HepG2 (cell line): Measurements from ENCODE around the gene RUNX2. TPM values are rescaled to one million over a fixed set of nuclear protein-coding genes. Genes with fewer than 3 reads are reported as not detected.
A peak's percentile ranks its signal among the peaks of the same experiment; 100 is the strongest.

Source experiments
- ATAC-seq: fragments of 200-7000 bp; cut with Tn5 transposase; 3 replicates; pipeline ENCODE4 v1.9.1; 2020; ENCODE audit warnings: mild to moderate bottlenecking, moderate library complexity
- Bru-seq: library from RNA; stranded (reverse); fragments of 400-500 nt; gene quantifications from one replicate; lab custom pipeline; 2021; lab: Mats Ljungman, UMichigan
- BruChase-seq, 2 experiments: library from RNA; stranded (reverse); fragments of 400-500 nt; gene quantifications; one replicate each; lab custom pipeline; 2021; lab: Mats Ljungman, UMichigan
- BruUV-seq: library from RNA; stranded (reverse); fragments of 400-500 nt; replicated peaks from 2 replicates; lab custom pipeline; 2021; lab: Mats Ljungman, UMichigan
- CTCF ChIA-PET: fragments of 300-600 bp; formaldehyde crosslinking; extraction: SDS; loops from one replicate; lab custom pipeline; 2021; ENCODE audit warnings: low total read pairs, inconsistent platforms, low intra/inter-chr PET ratio; lab: Yijun Ruan, JAX
- POLR2A ChIA-PET: fragments of 350-600 bp; sonication (Branson Sonifier 250); formaldehyde crosslinking; loops from one replicate; lab custom pipeline; 2020; ENCODE audit warnings: antibody characterized with exemption, inconsistent platforms; lab: Yijun Ruan, JAX
- DNase-seq: peaks from one replicate; pipeline ENCODE4 v3.0.0-alpha.2; 2015; ENCODE audit warnings: low spot score
- FAIRE-seq: peaks from 3 replicates; lab custom pipeline; 2011; peaks lifted over from hg19 to GRCh38; lab: Jason Lieb, UNC
- H2AFZ ChIP-seq: one replicate; pipeline ENCODE4 v1.6.1; 2011; ENCODE audit warnings: low read length, inconsistent platforms
- H3K27ac ChIP-seq: fragments of 300-600 bp; 3 replicates; pipeline ENCODE4 v1.8.0; 2011; ENCODE audit warnings: mixed run types, mild to moderate bottlenecking, mixed read lengths, low read length, inconsistent platforms; ENCODE audit not compliant: insufficient read depth; ENCODE audit errors: extremely low read length
- H3K27me3 ChIP-seq, 2 experiments: fragments of 200-600 bp in 1 of 2; 2 replicates in 1 of 2; 3 replicates in 1 of 2; pipeline versions ENCODE4 v1.6.0 to v1.8.0; 2011; ENCODE audit warnings: low read length in 2 of 2, mild to moderate bottlenecking in 2 of 2, moderate library complexity in 2 of 2, inconsistent platforms in 1 of 2; ENCODE audit not compliant: insufficient read depth in 2 of 2, control insufficient read depth in 1 of 2
- H3K36me3 ChIP-seq, 2 experiments: fragments of 200-600 bp in 1 of 2; replicated peaks in 1 of 2; 2 replicates in 1 of 2; 3 replicates in 1 of 2; pipeline versions ENCODE4 v1.5.1 to v1.8.0; 2011; ENCODE audit warnings: low read length in 2 of 2, inconsistent platforms in 1 of 2; ENCODE audit not compliant: insufficient read depth in 2 of 2, control insufficient read depth in 1 of 2
- H3K4me1 ChIP-seq: 2 replicates; pipeline ENCODE4 v1.5.1; 2012; ENCODE audit warnings: low read length, inconsistent platforms; ENCODE audit not compliant: insufficient read depth
- H3K4me2 ChIP-seq: 2 replicates; pipeline ENCODE4 v1.6.0; 2011; ENCODE audit warnings: low read depth, low read length, inconsistent platforms
- H3K4me3 ChIP-seq, 3 experiments: fragments of 200-600 bp in 1 of 3; sonication (generic), shearing (Covaris generic) in 1 of 3; replicated peaks in 1 of 3; 2 replicates each; pipeline ENCODE4 v1.5.1; 2011 to 2016; ENCODE audit warnings: low read length in 3 of 3, inconsistent platforms in 2 of 3, low read depth in 2 of 3, mild to moderate bottlenecking in 2 of 3, control low read depth in 1 of 3, mixed read lengths in 1 of 3; ENCODE audit not compliant: insufficient read depth in 1 of 3
- H3K79me2 ChIP-seq: one replicate; pipeline ENCODE4 v1.6.1; 2011; ENCODE audit warnings: low read length, inconsistent platforms; ENCODE audit not compliant: insufficient read depth
- H3K9ac ChIP-seq: 2 replicates; pipeline ENCODE4 v1.6.0; 2011; ENCODE audit warnings: mild to moderate bottlenecking, low read depth, low read length, inconsistent platforms; ENCODE audit not compliant: insufficient read depth
- H3K9me3 ChIP-seq: 2 replicates; pipeline ENCODE4 v1.5.1; 2012; ENCODE audit warnings: mild to moderate bottlenecking, low read length
- H4K20me1 ChIP-seq: 2 replicates; pipeline ENCODE4 v1.6.0; 2011; ENCODE audit warnings: inconsistent platforms, mild to moderate bottlenecking, low read length, moderate library complexity; ENCODE audit not compliant: insufficient read depth
- CERS6 ChIP-seq: sonication (generic); formaldehyde crosslinking; IDR thresholded peaks from 2 replicates; pipeline ENCODE4 v1.5.0; 2020; ENCODE audit warnings: missing genetic modification reagents
- ZNF652 ChIP-seq: IDR thresholded peaks from 2 replicates; pipeline ENCODE4 v1.6.1; 2016; ENCODE audit warnings: low read depth, borderline replicate concordance
- WGBS: methylation state at CpG from one replicate; pipeline ENCODE4 v1.1.6; 2017; ENCODE audit warnings: low lambda C conversion rate; 5-methylcytosine and 5-hydroxymethylcytosine counted together
- in situ Hi-C: cut with HindIII; loops from 2 replicates; pipeline ENCODE4 v1.10.0; 2017; ENCODE audit warnings: low pct_unique_long_range_greater_than_20kb; ENCODE audit not compliant: extremely low pct_ligation_motif_present
- intact Hi-C: fragments of 100-400 bp; cut with micrococcal nuclease; formaldehyde crosslinking; loops from one replicate; pipeline ENCODE4 v1.10.0; 2022; ENCODE audit not compliant: unreplicated experiment
- long read RNA-seq, 2 experiments: library from RNA in 1 of 2; library from polyadenylated mRNA in 1 of 2; stranded (forward) in 1 of 2; unstranded in 1 of 2; transcript quantifications; one replicate each; pipeline ENCODE4 v2.0.0, GENCODE V29; 2019 to 2022
- polyA minus RNA-seq, 3 experiments: library from RNA; depleted of rRNA, polyadenylated mRNA; stranded (reverse); fragments of >200 nt; gene quantifications; 2 replicates each; pipeline ENCODE4 v1.2.3, GENCODE V29; 2011; ENCODE audit warnings: low replicate concordance in 1 of 3
- polyA plus RNA-seq, 8 experiments: library from polyadenylated mRNA; depleted of rRNA in 3 of 8; stranded (reverse) in 7 of 8; unstranded in 1 of 8; fragments of >200 nt; fragmentation: Illumina TruSeq in 4 of 8; extraction: Trizol in 4 of 8; gene quantifications; 2 replicates each; pipeline versions ENCODE4 v1.2.1 to v1.2.3, GENCODE V29; 2011 to 2016; ENCODE audit warnings: low read depth in 4 of 8, missing spikeins in 1 of 8, mixed read lengths in 1 of 8; ENCODE audit not compliant: insufficient read depth in 1 of 8
- total RNA-seq, 5 experiments: library from RNA; depleted of rRNA; stranded (reverse); fragments of >200 nt; fragmentation: Illumina TruSeq; extraction: Trizol; gene quantifications; 2 replicates each; pipeline ENCODE4 v1.2.3, GENCODE V29; 2016; ENCODE audit warnings: low read depth in 1 of 5

RUNX2 gene
- total RNA-seq (2016; rRNA removed; fragmentation: Illumina TruSeq; extraction: Trizol) (not detected in 2 replicates), polyA plus RNA-seq (2011; rRNA removed) (not detected in 2 replicates), polyA minus RNA-seq (2011; rRNA and poly(A)+ RNA removed; ENCODE audit: low replicate concordance) (0.63 TPM in 1 of 2 replicates, not detected in the other), Bru-seq, nascent RNA (percentile 17 among the genes with signal in this experiment), BruChase-seq, experiment 1, labeled RNA remaining after a 6-hour chase (percentile 10 among the genes with signal in this experiment), BruChase-seq, experiment 2, labeled RNA remaining after a 2-hour chase (percentile 8 among the genes with signal in this experiment)
- total RNA-seq (2016; cell fraction: cytosol; rRNA removed; fragmentation: Illumina TruSeq; extraction: Trizol; ENCODE audit: low read depth), result not detected in 2 replicates
- not detected in 2 replicates for total RNA-seq (2016; cell fraction: insoluble cytoplasmic fraction; rRNA removed; fragmentation: Illumina TruSeq; extraction: Trizol)
- not detected in 2 replicates for total RNA-seq (2016; cell fraction: membrane; rRNA removed; fragmentation: Illumina TruSeq; extraction: Trizol)
- not detected in 2 replicates for total RNA-seq (2016; cell fraction: nucleus; rRNA removed; fragmentation: Illumina TruSeq; extraction: Trizol)
- not detected in 2 replicates for polyA plus RNA-seq (2011; cell fraction: cytosol; rRNA removed)
- polyA plus RNA-seq (2011; cell fraction: nucleus; rRNA removed), result not detected in 2 replicates
- not detected in 2 replicates for polyA plus RNA-seq (2012)
- not detected in 2 replicates for polyA plus RNA-seq (2016; cell fraction: cytosol; fragmentation: Illumina TruSeq; extraction: Trizol; ENCODE audit: low read depth)
- polyA plus RNA-seq (2016; cell fraction: insoluble cytoplasmic fraction; fragmentation: Illumina TruSeq; extraction: Trizol; ENCODE audit: low read depth), result not detected in 2 replicates
- polyA plus RNA-seq (2016; cell fraction: membrane; fragmentation: Illumina TruSeq; extraction: Trizol; ENCODE audit: low read depth), result not detected in 2 replicates
- not detected in 2 replicates for polyA plus RNA-seq (2016; cell fraction: nucleus; fragmentation: Illumina TruSeq; extraction: Trizol; ENCODE audit: insufficient read depth, low read depth)
- not detected in 2 replicates for polyA minus RNA-seq (2011; cell fraction: cytosol; rRNA and poly(A)+ RNA removed)
- polyA minus RNA-seq (2011; cell fraction: nucleus; rRNA and poly(A)+ RNA removed), result 0.13 TPM in 1 of 2 replicates, not detected in the other
- long read RNA-seq, experiment 1, result 0 reads
- long read RNA-seq, experiment 2, result 0 reads

- WGBS, result 81% methylated on average over 5 of the region's 5 CpGs
- no peak within 1 kb of the TSS for H3K9ac ChIP-seq
- H3K27ac ChIP-seq, result no peak within 1 kb of the TSS
- no peak within 1 kb of the TSS for H3K4me3 ChIP-seq
- no peaks in the 10 kb centered on the region for H3K9me3 ChIP-seq
- peaks cover 11% of the 10 kb centered on the region for H3K4me1 ChIP-seq
- peak within 1 kb of the TSS; percentile 26; the same call in 1 of the 2 replicates for H3K4me2 ChIP-seq
- no peak within 1 kb of the TSS for H2AFZ ChIP-seq
- ChIA-PET CTCF (no interaction called here), POLR2A (no interaction called here)
- TF ChIP-seq ZNF652, result peak; percentile 85
- TF ChIP-seq CERS6 (CRISPR knock-in tag), result no peak
- H3K36me3 ChIP-seq, result no peaks in the 10 kb centered on the region
- FAIRE-seq (no peak), DNase-seq (no peak), ATAC-seq (peak; percentile 42; the same call in 1 of the 3 replicates)
- BruUV-seq, result no TSS peak
- H4K20me1 ChIP-seq, result no peaks in the 10 kb centered on the region
- in situ Hi-C loops (no loop called here), intact Hi-C loops (no loop called here)
- no peaks in the 10 kb centered on the region for H3K79me2 ChIP-seq
- no peaks in the 10 kb centered on the region for H3K27me3 ChIP-seq
Measured at GRCh38 chr6:45327956-45328522, at the start of gene RUNX2. RUNX2 (plus strand) TSS chr6:45328330; CDS start chr6:45328727, 397 bp downstream.
